ENCODE measurements around the gene OTOF. TPM values are rescaled to one million over a fixed set of nuclear protein-coding genes. Genes with fewer than 3 reads are reported as not detected.

The OTOF gene
- total and polyA plus RNA-seq, 9 of the 15 experiments (the other 6 are each of a cell fraction or from before 2014, with no cell fraction given): 0.03 to 0.11 (median 0.06) TPM; not detected in 5

DNA sequence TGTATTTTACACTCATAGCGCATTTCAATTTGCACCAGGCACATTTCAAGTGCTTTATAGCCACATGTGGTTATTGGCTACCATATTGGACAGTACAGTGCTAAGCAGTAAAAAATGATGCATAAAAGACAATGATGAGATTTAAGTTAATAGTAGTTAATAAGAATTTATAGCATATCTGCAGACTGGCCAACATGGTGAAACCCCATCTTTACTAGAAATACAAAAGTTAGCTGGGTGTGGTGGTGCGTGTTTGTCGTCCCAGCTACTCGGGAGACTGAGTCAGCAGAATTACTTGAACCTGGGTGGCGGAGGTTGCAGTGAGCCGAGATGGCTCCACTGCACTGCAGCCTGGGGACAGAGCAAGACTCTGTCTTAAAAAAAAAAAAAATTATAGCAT, 66.5 kb downstream of the OTOF start (continued):
- TF ChIP-seq YY1 (IDR thresholded peaks at IDR 0.05; ENCODE audit: borderline replicate concordance in 1 of 3, control insufficient read depth in 1 of 3, extremely low read depth in 1 of 3, insufficient read depth in 3 of 3, insufficient read length in 1 of 3, insufficient replicate concordance in 2 of 3, low read depth in 1 of 3, low read length in 2 of 3) (peak in 1 of 3 experiments; percentile 65), PHF21A (IDR thresholded peaks at IDR 0.05; ENCODE audit: borderline replicate concordance, low read depth) (no peak), TAF7 (tag; IDR thresholded peaks at IDR 0.05) (0 out of 2 replicates have a peak, but pooled peaks have one; percentile 16), NFE2 (IDR thresholded peaks at IDR 0.05; ENCODE audit: low read depth) (peak; percentile 88), NR4A1 (CRISPR knock-in tag; IDR thresholded peaks at IDR 0.05) (no peak), NR4A1 (tag; IDR thresholded peaks at IDR 0.05) (peak; percentile 73), LCOR (CRISPR knock-in tag; IDR thresholded peaks at IDR 0.05) (no peak), CC2D1A (IDR thresholded peaks at IDR 0.05) (no peak), SMARCB1 (IDR thresholded peaks at IDR 0.05; ENCODE audit: insufficient read length, low read depth) (no peak), ZNF395 (CRISPR knock-in tag; IDR thresholded peaks at IDR 0.05) (0 out of 2 replicates have a peak, but pooled peaks have one; percentile 0), ZBTB40 (IDR thresholded peaks at IDR 0.05) (no peak), ZBTB40 (CRISPR knock-in tag; IDR thresholded peaks at IDR 0.05) (no peak)
- TF ChIP-seq, protein P1, sequence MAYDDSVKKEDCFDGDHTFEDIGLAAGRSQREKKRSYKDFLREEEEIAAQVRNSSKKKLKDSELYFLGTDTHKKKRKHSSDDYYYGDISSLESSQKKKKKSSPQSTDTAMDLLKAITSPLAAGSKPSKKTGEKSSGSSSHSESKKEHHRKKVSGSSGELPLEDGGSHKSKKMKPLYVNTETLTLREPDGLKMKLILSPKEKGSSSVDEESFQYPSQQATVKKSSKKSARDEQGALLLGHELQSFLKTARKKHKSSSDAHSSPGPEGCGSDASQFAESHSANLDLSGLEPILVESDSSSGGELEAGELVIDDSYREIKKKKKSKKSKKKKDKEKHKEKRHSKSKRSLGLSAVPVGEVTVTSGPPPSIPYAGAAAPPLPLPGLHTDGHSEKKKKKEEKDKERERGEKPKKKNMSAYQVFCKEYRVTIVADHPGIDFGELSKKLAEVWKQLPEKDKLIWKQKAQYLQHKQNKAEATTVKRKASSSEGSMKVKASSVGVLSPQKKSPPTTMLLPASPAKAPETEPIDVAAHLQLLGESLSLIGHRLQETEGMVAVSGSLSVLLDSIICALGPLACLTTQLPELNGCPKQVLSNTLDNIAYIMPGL (CRISPR knock-in tag; IDR thresholded peaks at IDR 0.05): no peak
